GM18951 (cell line): Measurements from ENCODE around the gene CCND2.
A peak's percentile ranks its signal among the peaks of the same experiment; 100 is the strongest.

Source experiments
- POLR2A ChIP-seq: IDR thresholded peaks from 4 replicates; pipeline ENCODE4 v1.6.1; 2011; ENCODE audit warnings: mild to moderate bottlenecking; ENCODE audit not compliant: insufficient read length, insufficient read depth; ENCODE audit errors: extremely low read depth
- in situ Hi-C: fragments of 300-500 bp; cut with MboI; formaldehyde crosslinking; loops from one replicate; pipeline ENCODE4 v1.12.0; 2022; ENCODE audit warnings: low sequenced_read_pairs, mixed read lengths, inconsistent platforms; ENCODE audit not compliant: unreplicated experiment

CCND2 gene

DNA sequence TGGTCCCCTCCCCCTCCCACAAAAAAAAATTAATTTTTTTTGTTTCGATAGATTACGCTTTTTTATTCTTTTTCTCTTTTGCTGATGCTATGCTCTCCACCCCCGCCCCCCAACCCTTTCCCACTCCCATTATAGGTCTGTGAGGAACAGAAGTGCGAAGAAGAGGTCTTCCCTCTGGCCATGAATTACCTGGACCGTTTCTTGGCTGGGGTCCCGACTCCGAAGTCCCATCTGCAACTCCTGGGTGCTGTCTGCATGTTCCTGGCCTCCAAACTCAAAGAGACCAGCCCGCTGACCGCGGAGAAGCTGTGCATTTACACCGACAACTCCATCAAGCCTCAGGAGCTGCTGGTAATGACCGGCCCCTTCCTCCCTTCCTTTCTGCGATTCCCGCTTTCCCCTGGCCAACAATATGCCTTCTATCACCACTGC, 2.3 kb downstream of the CCND2 start:
- in situ Hi-C loops = loop anchor here (5.0 to 10.0 kb wide), 2 partner anchors 131 to 169 kb away; no protein-coding TSS in a partner anchor
- peak; percentile 18 for TF ChIP-seq POLR2A

DNA sequence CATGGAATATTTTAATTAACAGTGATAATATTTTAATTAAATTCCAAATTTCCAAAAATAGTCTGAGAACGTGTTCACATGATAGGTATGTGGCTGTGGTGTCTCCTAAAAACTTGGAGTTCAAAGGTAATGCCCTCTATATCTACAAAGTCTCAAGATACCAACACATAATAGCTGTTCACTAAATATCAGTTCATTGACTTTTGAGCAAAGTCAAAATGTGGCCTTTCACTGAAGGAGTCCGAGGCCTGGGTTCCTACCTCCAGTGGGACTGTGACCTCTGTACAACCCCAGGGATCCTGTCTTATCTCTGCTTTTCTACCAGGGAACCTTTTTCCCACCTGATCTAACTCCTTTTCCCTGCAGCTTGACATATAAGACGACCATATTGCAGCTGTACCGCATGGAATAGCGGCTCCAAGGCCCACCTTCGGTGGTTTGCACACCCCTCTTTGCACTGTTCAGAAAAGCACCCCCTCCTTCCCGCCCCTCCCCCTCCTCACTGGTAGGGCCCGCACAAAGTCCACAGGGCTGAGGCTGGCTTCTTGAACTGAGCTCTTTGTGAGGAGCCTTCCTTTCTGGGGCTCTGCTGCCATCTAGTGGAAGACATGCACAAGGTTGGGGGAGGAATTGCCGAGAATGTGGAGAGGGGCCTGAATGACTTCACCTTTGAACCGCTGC, 3.1 kb downstream of the CCND2 start:
- in situ Hi-C loops = loop anchor here (5.0 to 10.0 kb wide), 2 partner anchors 132 to 169 kb away; no protein-coding TSS in a partner anchor
- TF ChIP-seq POLR2A = no peak

DNA sequence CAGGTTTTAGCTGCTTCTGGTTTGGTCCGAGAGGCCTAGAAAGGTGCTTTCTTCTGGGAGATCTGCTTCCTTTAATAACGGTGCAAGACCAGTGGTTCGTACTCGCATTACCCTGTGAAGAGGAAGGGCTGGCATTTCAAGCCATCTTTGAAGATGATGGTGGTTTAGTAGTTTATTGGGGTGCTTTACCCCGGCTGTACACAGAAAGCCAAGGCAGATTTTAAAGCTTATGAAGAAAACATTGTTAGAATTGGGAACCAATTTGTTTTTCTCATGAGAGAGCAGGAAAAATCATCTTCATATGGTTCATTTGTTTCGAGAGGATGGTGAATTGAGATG, 3.6 kb downstream of the CCND2 start:
- in situ Hi-C loops = loop anchor here (5.0 to 10.0 kb wide), 2 partner anchors 132 to 170 kb away; no protein-coding TSS in a partner anchor
- no peak for TF ChIP-seq POLR2A

DNA sequence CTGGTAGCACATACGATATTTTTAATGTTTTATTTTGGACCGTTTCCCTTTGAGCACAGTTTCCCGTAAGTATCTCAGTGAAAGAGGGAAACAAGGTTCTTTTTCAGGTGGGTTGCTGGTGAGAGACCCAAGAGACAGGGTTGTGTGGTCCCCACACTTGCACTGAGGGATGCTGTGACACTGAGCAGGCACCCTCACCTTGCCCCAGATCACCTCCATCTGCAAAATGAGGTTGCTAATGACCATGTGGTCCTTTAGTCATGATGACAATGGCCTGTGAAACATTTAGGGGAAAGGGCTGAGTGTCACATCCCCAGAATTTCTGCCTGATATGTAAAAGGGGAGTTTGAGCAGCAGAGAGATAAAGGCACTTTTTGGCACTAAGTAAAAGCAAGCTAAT, 4.3 kb downstream of the CCND2 start:
- TF ChIP-seq POLR2A = no peak
- in situ Hi-C loops = loop anchor here (5.0 to 10.0 kb wide), 2 partner anchors 133 to 171 kb away; no protein-coding TSS in a partner anchor

DNA sequence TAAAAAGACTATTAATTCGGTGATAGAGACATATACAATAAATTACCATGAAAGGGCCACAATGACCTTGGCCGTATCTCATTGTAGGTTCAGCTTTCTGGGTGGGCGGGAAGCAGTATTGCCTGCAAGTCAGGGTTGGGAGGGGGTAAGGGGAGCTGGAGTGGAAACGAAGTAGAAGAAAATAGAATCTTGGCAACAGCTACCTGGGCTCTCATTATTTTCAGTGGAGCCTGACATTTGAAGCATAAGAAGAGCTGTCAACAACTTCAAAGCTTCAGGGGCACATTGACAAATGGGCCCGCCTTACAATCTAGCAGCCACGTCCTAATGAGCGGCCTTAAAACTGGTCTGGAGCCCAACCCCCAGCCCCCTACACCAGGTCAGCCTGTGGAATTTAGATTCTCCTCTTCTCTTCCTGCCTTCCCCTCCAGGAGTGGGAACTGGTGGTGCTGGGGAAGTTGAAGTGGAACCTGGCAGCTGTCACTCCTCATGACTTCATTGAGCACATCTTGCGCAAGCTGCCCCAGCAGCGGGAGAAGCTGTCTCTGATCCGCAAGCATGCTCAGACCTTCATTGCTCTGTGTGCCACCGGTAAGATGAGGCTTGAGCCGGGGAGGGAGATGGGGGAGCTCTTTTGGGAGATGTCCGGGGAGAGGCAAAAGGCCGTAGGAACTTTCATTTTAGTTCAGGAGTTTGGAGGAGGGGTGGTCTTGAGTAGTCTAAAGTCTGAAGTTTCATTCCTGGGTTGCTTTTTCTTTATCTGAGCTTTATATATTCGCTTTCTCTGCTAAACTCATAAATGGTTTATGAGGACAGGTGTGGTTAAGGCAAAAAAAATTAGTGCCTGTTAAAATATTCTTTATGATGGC, 5.0 kb downstream of the CCND2 start:
- in situ Hi-C loops = loop anchor here (5.0 to 10.0 kb wide), 2 partner anchors 134 to 171 kb away; no protein-coding TSS in a partner anchor
- TF ChIP-seq POLR2A = peak; percentile 43

DNA sequence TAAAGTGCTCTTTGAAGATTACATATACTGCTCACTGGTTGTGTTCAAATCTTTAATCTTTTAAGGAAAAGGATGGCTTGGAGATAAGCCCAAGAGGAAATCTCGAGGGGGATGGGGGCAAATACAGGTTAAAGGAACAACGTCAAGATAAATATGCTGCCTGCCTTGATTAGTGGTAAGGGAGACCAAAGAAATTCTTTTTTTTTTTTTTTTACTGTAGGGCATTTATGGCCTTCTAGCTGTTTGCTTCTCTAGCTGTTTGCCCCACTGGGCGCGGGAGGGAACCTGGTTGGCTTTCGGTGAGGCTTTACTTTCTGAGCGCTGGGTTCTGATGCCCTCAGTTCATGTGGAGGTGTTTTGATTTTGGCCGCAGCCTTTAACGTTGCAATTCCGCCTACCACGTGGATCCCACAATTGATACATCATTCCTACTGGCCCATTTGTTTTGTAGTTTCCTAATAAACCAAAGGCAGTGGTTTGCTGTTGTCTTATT, 5.7 kb downstream of the CCND2 start:
- in situ Hi-C loops = loop anchor here (5.0 to 10.0 kb wide), 2 partner anchors 134 to 172 kb away; no protein-coding TSS in a partner anchor

DNA sequence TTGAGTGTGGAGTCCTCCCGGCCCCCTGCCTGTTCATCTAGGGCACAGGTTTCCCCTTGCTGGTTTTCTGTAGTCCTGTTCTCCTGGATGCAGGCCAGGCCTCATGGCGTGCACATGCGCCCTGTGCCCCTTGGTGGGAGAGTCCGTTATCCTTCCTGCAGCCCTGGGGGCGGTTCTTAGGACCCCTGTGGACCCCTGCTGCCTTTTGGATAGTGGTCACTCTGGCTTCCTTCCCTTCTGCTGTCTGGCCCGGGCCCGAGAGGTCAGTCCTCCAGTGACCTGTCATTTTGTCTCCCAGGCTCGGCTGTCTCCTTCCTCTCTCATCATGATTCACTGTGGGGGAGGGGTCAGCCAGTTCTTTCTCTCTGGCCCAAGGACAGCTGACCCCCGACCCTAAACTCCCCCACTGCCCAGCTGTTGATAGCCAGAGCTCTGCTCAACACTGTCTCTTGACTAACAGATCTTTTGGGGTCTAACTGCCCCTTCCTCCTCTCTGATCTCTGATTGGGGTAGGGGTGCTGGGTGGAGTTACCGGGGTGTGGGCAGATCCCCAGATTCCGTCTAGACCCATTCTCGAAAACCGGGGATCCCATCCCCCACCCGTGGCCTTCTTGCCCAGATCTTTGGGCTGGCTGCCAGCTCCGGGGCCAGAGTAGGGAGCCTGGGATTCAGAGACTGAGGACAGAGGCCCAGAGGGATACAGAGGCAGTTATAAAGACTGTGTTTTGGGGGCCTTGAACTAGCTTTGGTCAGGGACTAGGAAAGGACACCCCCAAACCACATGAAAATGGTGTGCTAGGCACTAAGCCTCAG, 7.0 kb downstream of the CCND2 start:
- TF ChIP-seq POLR2A = no peak
- in situ Hi-C loops = loop anchor here (10.0 kb wide), 1 partner anchor 386 kb away; no protein-coding TSS in a partner anchor

More for the DNA sequence above, 5.7 kb downstream of the CCND2 start:
- no peak for TF ChIP-seq POLR2A

DNA sequence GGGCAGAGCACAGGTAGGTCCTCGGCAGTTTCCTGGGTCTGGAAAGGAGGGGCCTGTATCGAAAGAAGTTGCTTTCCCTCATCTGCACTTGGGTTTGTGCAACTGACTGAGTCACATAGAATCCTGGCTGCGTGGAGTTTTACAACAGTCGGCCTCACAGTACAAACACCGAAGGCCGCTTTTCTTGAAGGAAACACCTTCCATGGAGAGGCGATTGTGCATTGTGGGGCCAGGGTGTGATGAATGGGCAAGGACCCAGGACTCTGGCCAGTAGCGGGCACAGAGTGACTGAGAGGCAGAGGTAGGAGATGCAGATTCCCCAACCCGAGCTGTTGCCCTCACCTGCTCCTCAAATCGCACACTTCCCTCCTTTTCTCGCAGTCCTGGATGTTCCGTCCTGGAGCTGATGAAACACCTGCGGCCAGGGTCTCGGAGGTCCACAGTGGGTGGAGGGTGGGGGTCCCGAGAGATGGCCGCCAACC, 7.7 kb downstream of the CCND2 start:
- TF ChIP-seq POLR2A = peak; percentile 9
- in situ Hi-C loops = loop anchor here (10.0 kb wide), 1 partner anchor 386 kb away; no protein-coding TSS in a partner anchor

DNA sequence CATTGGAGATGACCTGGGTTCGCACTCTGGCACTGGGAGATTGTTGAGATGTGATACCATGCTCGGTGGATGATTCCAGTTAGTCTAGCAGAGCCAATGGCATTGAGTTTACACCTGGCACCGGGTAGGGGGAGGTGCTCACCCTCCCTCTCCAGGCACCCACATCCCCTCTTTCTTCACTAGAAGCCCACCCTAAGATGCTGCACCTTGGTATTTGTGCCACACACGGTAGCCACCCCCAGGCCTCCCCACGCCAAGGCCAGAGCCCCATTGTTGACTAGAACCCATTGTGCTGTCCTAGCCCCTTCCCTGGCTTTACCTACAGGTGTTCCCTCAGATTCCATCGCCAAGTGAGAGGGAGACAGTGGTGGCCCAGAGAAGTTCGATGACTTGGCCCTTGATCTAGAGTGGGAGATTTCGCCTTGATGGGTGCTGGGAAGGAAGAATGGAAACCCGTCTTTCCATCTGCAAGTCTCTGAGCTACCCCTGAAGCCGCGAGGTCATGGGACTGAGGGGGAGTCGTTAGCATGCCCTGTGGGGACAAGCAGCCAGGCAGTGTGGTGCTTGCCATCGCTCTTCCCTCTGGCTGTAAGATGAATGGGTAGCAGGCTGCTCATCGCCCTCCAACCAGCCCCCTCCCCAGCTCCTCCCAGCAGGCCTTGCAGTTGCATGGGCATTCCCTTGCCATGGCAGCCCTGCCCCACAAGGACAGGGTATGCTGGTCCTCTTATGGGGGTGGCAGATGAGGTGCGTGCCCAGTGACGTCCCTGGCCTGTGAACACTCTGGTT, 8.7 kb downstream of the CCND2 start:
- in situ Hi-C loops = loop anchor here (10.0 kb wide), 1 partner anchor 387 kb away; no protein-coding TSS in a partner anchor
- peak; percentile 33 for TF ChIP-seq POLR2A

DNA sequence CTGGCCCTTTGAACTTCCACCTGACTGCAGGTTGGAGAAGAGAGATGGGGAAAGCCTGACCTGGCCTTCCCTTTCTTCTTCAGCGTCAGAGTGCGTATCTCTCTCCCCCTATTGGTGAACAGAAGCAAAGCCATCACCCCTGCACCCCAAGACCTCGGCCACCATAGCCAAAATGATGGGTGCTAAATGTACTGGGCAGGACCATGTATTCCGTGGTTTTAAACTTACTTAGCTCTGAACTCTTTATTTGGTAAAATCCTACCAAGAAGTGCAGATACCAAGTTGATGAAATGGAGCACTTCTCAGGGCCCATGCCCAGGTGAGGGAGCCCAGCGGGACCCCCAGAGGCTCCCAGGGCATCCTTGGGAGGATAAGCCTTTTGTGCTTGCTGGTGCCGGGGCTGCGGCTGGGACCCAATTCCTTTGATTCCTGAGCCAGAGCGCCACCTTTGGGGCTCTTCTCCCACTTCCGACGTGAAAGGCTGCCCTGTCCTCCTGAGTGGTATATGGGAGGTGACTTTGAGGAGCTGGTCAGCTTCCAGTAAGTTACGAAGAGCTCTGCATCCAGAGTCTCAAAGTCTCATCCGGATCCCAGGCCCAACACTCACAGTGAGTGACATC, 9.4 kb downstream of the CCND2 start:
- in situ Hi-C loops = loop anchor here (10.0 kb wide), 1 partner anchor 388 kb away; no protein-coding TSS in a partner anchor
- no peak for TF ChIP-seq POLR2A
